ENCODE measurements around the gene SPDYE6. TPM values are rescaled to one million over a fixed set of nuclear protein-coding genes. Genes with fewer than 3 reads are reported as not detected.
"Not testable (repeated sequence)": the region's sequence is repeated elsewhere in the genome, so short reads cannot be mapped to it uniquely, and the experiment has no call there.

The SPDYE6 gene
- total RNA-seq, 2 donors from 2014 or later: not detected

DNA sequence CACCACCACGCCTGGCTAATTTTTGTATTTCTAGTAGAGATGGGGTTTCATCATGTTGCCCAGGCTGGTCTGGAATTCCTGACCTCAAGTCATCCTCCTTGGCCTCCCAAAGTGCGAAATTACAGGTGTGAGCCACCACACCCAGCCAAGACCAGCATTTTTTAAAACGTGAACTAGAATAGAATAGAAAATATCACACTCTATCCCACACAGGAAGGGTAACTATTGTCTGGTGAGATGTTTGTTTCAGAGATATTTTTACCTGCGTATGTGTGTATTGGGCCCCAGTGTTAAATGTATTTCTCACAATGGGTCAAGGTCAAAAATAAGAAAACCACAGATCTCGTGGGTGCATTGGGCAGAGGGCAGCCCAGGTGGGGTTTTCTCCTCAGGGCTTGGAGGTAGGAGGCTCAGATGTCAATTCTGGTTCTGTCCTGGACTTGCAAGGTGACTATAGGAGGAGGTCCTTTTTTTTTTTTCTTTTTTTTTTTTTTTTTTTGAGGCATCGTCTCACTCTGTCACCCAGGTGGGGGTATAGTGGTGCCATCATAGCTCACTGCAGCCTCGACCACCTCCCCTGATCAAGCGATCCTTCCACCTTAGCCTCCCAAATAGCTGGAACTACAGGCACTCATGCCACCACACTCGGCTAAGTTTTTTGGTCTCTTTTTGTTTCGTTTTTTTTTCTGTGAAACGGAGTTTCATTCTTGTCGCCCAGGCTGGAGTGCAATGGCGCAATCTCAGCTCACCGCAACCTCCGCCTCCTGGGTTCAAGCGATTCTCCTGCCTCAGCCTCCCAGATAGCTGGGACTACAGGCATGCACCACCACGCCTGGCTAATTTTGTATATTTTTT lies 50.6 kb downstream of the SPDYE6 start:
- Histone ChIP-seq H3K27me3 (replicated peaks; ENCODE audit: insufficient read depth) (no peaks in the 10 kb centered on the region), H3K4me1 (ENCODE audit: control insufficient read depth in 1 of 2, low read depth in 2 of 2) (peaks cover 0 to 2% of the 10 kb centered on the region in 2 donors), H3K4me3 (no peak overlapping the region), H3K9me3 (no peaks in the 10 kb centered on the region), H3K36me3 (no peaks in the 10 kb centered on the region), H3K27ac (no peak overlapping the region)
- ATAC-seq (ENCODE audit: insufficient number of reproducible peaks, low FRiP score, low read depth): no peak
- TF ChIP-seq CTCF (IDR thresholded peaks at IDR 0.05): no peak
- DNase-seq (ENCODE audit: low spot score): no peak

DNA sequence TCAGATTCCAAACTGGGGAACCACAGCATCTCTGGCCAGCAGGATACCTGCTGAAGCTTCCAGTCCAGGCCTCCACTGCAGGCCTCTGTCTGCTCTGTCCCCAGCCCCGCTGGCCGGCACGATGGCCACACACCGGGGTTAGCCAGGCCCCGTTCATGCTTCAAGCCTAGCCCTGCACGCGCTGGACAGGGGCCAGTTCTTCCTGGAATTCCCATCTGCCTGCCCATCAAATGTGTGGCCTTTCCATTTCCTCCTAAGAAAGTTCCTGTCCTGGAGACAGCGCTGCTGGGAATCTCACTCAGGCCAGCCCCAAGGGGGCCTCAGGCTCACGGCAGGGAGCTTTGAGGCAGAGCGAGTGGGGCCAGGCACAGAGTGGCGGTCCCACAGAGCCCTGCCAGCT lies 51.6 kb downstream of the SPDYE6 start:
- Histone ChIP-seq H3K4me1 (ENCODE audit: control insufficient read depth in 1 of 2, low read depth in 2 of 2) (peaks cover 0 to 8% of the 10 kb centered on the region in 2 donors), H3K36me3 (no peaks in the 10 kb centered on the region), H3K9me3 (no peaks in the 10 kb centered on the region), H3K27me3 (replicated peaks; ENCODE audit: insufficient read depth) (peaks cover 4% of the 10 kb centered on the region), H3K4me3 (no peak overlapping the region), H3K27ac (no peak overlapping the region)
- TF ChIP-seq CTCF (IDR thresholded peaks at IDR 0.05): no peak
- ATAC-seq (ENCODE audit: insufficient number of reproducible peaks, low FRiP score, low read depth) (no peak), DNase-seq (ENCODE audit: low spot score) (no peak)

GRCh38 chr7:102303669-102304422 lies 52.4 kb downstream of the SPDYE6 start:
- Histone ChIP-seq H3K27ac (no peak overlapping the region), H3K36me3 (no peaks in the 10 kb centered on the region), H3K9me3 (no peaks in the 10 kb centered on the region), H3K4me1 (ENCODE audit: control insufficient read depth in 1 of 2, low read depth in 2 of 2) (peaks cover 0 to 8% of the 10 kb centered on the region in 2 donors), H3K27me3 (replicated peaks; ENCODE audit: insufficient read depth) (peaks cover 4% of the 10 kb centered on the region), H3K4me3 (no peak overlapping the region)
- TF ChIP-seq CTCF (IDR thresholded peaks at IDR 0.05): no peak
- DNase-seq (ENCODE audit: low spot score): no peak
- no peak for ATAC-seq (ENCODE audit: insufficient number of reproducible peaks, low FRiP score, low read depth)

DNA sequence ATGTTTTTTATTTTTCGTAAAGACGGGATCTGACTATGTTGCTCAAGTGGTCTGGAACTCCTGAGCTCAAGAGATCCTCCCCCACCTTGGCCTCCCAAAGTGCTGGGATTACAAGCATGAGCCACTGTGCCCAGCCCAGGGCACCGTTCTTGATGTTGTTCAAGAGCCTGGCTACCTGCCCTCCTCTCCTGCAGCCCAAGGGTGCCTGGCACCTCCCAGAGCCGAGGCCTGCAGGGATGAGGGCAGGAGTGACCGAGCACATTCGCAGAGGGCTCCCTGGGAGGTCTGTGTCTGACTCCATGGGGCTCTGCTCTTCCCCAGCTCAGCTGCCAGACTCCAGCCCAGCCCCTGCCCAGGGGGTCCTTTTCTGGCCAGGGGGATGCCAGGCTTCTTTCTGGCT lies 54.2 kb downstream of the SPDYE6 start:
- Histone ChIP-seq H3K4me3 (no peak overlapping the region), H3K9me3 (no peaks in the 10 kb centered on the region), H3K4me1 (ENCODE audit: control insufficient read depth in 1 of 2, low read depth in 2 of 2) (peaks cover 0 to 8% of the 10 kb centered on the region in 2 donors), H3K36me3 (no peaks in the 10 kb centered on the region), H3K27ac (no peak overlapping the region), H3K27me3 (replicated peaks; ENCODE audit: insufficient read depth) (peaks cover 4% of the 10 kb centered on the region)
- no peak for DNase-seq (ENCODE audit: low spot score)
- ATAC-seq (ENCODE audit: insufficient number of reproducible peaks, low FRiP score, low read depth): no peak
- TF ChIP-seq CTCF (IDR thresholded peaks at IDR 0.05): no peak

- not testable (repeated sequence) for H3K36me3 ChIP-seq; H3K4me1 ChIP-seq (ENCODE audit: control insufficient read depth in 1 of 2, low read depth in 2 of 2); H3K9me3 ChIP-seq; DNase-seq (ENCODE audit: low spot score); H3K4me3 ChIP-seq; H3K27ac ChIP-seq; ATAC-seq (ENCODE audit: insufficient number of reproducible peaks, low FRiP score, low read depth); H3K27me3 ChIP-seq (replicated peaks; ENCODE audit: insufficient read depth)
These were observed 54.9 kb downstream of the SPDYE6 start for GRCh38 chr7:102301367-102301766.
